IPS-20b (cell line): ENCODE data around the gene C1orf115.
"Not testable (repeated sequence)": the region's sequence is repeated elsewhere in the genome, so short reads cannot be mapped to it uniquely, and the experiment has no call there.

Experiments
- H3K27ac ChIP-seq: one replicate; pipeline ENCODE4 v1.5.1; 2013; ENCODE audit warnings: low read length
- H3K27me3 ChIP-seq: 2 replicates; pipeline ENCODE4 v1.6.1; 2013; ENCODE audit warnings: mild to moderate bottlenecking, low read length, inconsistent platforms; ENCODE audit not compliant: insufficient read depth
- H3K36me3 ChIP-seq: 2 replicates; pipeline ENCODE4 v1.6.1; 2013; ENCODE audit warnings: low read depth, mild to moderate bottlenecking, inconsistent platforms, low read length, moderate library complexity; ENCODE audit not compliant: insufficient read depth
- H3K4me1 ChIP-seq: 2 replicates; pipeline ENCODE4 v1.6.1; 2013; ENCODE audit warnings: mild to moderate bottlenecking, control low read depth, inconsistent platforms, low read length, moderate library complexity; ENCODE audit not compliant: insufficient read depth
- H3K4me3 ChIP-seq: 2 replicates; pipeline ENCODE4 v1.5.1; 2013; ENCODE audit warnings: mild to moderate bottlenecking, low read length, inconsistent platforms
- H3K9ac ChIP-seq: 2 replicates; pipeline ENCODE4 v1.6.1; 2013; ENCODE audit warnings: low read depth, mild to moderate bottlenecking, inconsistent platforms, low read length, moderate library complexity
- H3K9me3 ChIP-seq: 2 replicates; pipeline ENCODE4 v1.6.1; 2013; ENCODE audit warnings: mild to moderate bottlenecking, low read depth, low read length, inconsistent platforms; ENCODE audit not compliant: insufficient read depth

The C1orf115 gene

DNA sequence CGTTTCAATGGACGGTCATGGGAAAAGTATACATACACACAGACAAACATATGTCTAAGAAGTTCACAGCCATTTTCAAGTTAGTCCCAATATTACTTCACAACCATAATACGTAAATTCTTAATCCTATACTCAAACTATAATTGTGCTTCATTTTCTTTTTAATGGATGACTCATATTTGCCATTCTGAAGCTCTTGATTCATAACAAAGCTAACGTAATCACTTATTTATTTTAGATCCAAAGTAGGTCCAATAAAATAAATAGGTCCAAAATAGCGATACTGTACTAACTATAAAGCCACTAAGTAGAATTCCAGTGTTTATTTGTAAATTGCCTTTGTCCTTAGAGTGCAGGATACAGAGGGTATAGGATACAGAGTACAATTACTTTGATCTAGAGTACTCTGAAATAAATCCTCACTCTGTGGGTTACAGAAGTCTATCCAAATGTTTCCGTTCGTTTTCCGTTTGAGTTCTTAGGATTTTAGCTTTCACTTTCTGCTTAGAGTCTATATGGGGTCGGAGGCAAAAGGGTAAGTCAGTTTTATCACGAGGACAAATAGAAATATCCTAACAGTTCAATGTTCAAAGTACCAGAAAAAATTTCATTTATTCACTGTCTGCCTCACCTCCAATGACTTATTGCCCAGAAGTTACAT is 8.8 kb upstream of the C1orf115 start:
- H3K4me3 ChIP-seq: no peak overlapping the region
- H3K9ac ChIP-seq: no peak overlapping the region
- no peaks in the 10 kb centered on the region for H3K4me1 ChIP-seq

DNA sequence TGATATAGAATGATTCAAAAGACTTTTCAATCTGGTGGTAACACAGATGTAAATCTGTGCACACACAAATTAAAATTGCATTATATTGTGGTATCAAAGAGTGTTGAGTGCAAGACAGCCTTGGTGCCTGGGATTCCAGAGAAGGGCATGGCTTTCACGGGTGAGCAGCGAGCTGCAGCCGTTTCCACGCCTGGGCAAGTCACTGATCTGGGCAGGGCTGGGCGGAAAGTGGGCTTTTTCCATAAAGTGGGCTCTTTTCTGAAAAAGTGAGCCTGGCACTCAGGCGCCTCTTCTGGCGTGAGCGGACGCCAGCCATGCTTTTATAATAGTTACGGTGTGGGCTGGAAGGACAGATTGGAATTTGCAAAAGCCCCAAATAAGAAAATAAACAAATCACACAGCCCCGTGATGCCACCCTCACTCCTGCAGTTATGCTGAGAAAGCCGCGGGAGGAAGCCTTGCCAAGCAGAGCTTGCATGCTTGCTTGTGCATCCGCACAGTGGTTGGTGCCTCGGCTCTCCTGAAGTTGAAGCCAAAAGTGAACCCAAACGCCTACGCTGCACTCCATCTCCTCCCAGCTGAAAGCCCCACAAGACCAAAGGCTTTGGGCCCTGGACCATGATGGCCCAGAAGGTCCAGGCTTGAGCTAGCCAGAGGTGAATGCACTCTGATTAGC is 7.1 kb upstream of the C1orf115 start:
- Histone ChIP-seq H3K27ac (no peak overlapping the region), H3K9me3 (no peaks in the 10 kb centered on the region), H3K9ac (no peak overlapping the region), H3K4me3 (no peak overlapping the region), H3K4me1 (no peaks in the 10 kb centered on the region), H3K36me3 (no peaks in the 10 kb centered on the region), H3K27me3 (no peaks in the 10 kb centered on the region)

More for the DNA sequence above, 8.8 kb upstream of the C1orf115 start:
- Histone ChIP-seq H3K36me3 (no peaks in the 10 kb centered on the region), H3K27me3 (no peaks in the 10 kb centered on the region), H3K27ac (no peak overlapping the region), H3K9me3 (no peaks in the 10 kb centered on the region)

DNA sequence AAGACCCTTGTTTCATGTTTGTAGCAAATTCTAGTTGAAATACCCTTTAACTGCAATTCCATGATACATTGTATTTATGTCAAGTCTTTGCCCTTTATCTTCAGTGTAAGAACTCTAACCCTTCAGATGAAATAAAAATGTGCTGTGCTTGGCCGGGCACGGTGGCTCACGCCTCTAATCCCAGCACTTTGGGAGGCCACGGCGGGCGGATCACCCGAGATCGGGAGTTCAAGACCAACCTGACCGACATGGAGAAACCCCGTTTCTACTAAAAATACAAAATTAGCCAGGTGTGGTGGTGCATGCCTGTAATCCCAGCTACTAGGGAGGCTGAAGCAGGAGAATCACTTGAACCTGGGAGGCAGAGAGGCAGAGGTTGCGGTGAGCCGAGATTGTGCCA is 6.4 kb upstream of the C1orf115 start:
- not testable (repeated sequence) for H3K27me3 ChIP-seq, H3K9me3 ChIP-seq, H3K27ac ChIP-seq, H3K36me3 ChIP-seq, H3K4me1 ChIP-seq, H3K4me3 ChIP-seq, H3K9ac ChIP-seq

DNA sequence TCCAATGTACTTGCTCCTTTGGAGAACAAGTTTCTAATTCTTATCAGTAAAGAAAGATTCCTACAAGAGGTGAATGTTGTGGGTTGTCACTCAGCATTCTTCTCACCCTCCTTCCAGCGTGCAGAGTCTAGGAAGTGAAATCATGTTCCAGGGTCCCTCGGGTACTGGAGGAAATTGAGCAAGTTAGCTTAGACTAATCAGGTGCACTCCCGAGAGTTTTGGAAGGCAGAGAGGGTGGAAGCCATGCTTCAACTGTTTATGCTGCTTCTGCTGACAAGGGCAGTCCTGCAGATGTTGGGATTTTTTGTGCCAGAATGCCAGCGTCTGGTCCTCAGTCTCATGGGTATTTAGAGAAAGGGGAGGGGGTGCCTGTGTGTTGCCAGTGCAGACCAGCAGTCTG is 5.3 kb upstream of the C1orf115 start:
- H3K27ac ChIP-seq: no peak overlapping the region
- peaks cover 11% of the 10 kb centered on the region for H3K27me3 ChIP-seq
- H3K4me1 ChIP-seq: no peaks in the 10 kb centered on the region
- H3K36me3 ChIP-seq: no peaks in the 10 kb centered on the region
- H3K9ac ChIP-seq: no peak overlapping the region
- no peaks in the 10 kb centered on the region for H3K9me3 ChIP-seq
- H3K4me3 ChIP-seq: no peak overlapping the region

DNA sequence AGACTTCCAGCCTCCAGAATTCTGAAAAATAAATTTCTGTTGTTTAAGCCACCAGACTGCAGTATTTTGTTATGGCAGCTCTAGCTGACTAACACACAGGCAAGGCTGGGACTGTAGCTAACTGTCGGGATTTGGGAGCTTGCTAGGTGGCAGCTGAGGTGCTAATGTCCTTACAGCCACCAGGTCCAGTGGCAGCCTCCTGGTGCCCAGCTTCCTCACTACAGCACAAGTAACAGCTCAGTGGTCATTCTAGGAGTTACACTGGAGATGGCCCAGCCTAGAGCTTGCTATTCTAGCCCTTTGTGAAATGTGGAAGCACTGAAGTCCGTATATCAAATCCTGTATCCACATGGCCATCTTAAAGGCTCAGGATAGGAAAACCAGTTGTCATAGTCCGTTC is 4.3 kb upstream of the C1orf115 start:
- H3K27ac ChIP-seq: no peak overlapping the region
- no peaks in the 10 kb centered on the region for H3K9me3 ChIP-seq
- H3K36me3 ChIP-seq: no peaks in the 10 kb centered on the region
- H3K9ac ChIP-seq: no peak overlapping the region
- H3K4me1 ChIP-seq: no peaks in the 10 kb centered on the region
- H3K27me3 ChIP-seq: peaks cover 17% of the 10 kb centered on the region
- no peak overlapping the region for H3K4me3 ChIP-seq

DNA sequence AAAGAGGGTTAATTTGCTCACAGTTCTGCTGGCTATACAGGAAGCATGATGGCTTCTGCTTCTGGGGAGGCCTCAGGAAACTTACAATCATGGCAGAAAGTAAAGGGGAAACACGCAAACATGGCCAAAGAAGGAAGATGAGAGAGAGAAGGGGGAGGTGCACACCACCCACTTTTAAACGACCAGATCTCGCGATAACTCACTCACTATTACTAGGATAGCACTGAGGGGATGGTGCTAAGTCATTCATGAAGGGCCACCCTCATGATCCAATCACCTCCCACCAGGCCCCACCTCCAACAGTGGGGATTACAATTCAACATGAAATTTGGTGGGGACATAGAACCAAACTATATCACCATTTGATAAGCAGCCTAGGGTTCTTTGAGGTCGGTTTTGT is 2.4 kb upstream of the C1orf115 start:
- Histone ChIP-seq H3K9me3 (no peaks in the 10 kb centered on the region), H3K27ac (no peak overlapping the region), H3K9ac (no peak overlapping the region), H3K4me1 (peaks cover 4% of the 10 kb centered on the region; the same call in 1 of the 2 replicates), H3K36me3 (no peaks in the 10 kb centered on the region), H3K27me3 (peaks cover 36% of the 10 kb centered on the region), H3K4me3 (no peak overlapping the region)

DNA sequence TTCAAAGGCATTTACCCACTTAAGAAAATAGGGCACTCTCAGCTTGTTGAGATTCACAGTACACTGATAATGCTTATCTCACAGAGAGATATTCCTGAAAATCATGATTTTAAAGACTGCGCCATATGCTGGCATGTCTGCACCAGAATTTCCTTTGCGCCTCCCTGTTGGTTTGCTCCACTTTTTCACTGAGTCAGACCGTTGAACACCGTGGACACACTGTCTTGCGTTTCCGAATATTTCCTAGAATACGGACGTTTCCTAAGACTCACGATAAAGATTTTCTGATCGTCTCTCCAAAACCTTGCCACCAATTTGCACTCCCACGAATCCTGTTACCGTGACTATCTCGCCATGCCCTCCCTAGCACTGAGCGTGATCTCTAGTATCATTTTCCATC is 497 bp upstream of the C1orf115 start:
- peaks cover 44% of the 10 kb centered on the region for H3K27me3 ChIP-seq
- H3K9ac ChIP-seq: no peak overlapping the region
- no peaks in the 10 kb centered on the region for H3K36me3 ChIP-seq
- H3K27ac ChIP-seq: no peak overlapping the region
- H3K9me3 ChIP-seq: no peaks in the 10 kb centered on the region
- peak overlapping the region; percentile 69 for H3K4me3 ChIP-seq
- peaks cover 4% of the 10 kb centered on the region; the same call in 1 of the 2 replicates for H3K4me1 ChIP-seq

DNA sequence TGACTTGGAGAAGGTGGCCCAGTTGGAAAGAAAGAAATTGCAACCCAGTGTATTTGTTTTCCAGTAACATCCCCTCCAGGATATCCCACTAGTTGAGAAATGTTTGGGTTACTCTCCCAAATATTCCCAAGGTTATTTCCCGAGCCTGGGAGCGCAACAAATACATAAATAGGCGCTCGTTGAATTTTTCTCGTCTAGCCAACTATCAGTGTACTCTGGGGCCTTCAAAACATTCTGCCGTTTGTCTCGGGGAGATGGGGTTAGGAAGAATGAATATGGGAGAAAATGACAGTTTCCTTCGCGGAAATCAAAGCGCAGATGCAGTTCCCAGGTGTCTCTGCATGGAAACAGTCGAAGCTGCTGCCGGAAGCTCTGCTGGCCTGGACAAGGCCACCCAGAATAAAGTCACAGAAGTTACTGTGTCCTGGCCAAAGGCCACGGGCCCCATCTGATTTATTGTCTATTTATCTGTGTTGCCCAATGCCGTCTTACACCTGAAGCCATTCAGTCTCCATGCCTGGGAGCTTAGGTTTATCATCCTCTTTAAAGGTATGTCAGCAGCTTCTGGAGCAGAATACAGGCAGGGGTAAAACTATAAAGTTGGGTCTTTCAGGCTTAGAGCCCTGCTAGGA is 1.0 kb downstream of the C1orf115 start:
- peak overlapping the region; percentile 69 for H3K4me3 ChIP-seq

DNA sequence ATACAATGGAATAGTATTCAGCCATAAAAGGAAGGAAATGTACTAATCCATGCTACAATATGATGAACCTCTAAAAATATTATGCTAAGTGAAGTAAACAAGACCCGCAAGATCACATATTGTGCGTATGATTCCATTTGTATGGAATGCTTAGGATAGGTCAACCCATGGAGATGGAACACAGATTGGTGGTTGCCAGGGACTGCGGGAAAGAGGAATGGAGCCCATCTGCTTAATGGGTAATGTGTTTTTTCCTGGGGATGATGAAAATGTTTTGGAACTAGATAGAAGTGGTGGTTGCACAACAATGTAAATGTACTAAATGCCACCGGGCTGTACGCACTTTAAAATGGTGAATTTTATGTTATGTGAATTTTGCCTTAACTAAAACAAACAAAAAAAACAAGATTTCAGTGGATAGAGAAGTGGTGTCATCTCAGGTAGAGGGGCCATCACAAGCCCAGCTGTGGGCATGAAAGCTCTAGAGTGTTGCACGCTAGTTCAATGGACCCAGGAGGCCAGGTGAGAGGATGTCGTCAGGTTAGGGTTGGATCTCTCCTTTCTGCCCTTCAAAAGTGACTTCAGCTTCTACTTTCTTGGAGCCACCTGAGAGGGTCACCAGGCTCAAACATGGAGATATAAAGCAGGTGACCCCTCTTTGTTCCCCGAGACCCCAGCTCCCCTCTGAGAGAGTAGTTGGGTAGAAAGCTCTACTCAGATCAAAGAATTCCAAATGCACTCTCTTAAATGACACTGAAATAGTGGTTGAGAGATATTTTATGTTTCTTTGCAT is 2.5 kb downstream of the C1orf115 start:
- Histone ChIP-seq H3K4me1 (peaks cover 4% of the 10 kb centered on the region; the same call in 1 of the 2 replicates), H3K9ac (no peak overlapping the region), H3K4me3 (no peak overlapping the region), H3K9me3 (no peaks in the 10 kb centered on the region), H3K27me3 (peaks cover 44% of the 10 kb centered on the region), H3K27ac (no peak overlapping the region), H3K36me3 (no peaks in the 10 kb centered on the region; the same call in 1 of the 2 replicates)

More for the DNA sequence above, 1.0 kb downstream of the C1orf115 start:
- H3K36me3 ChIP-seq: no peaks in the 10 kb centered on the region
- H3K27ac ChIP-seq: no peak overlapping the region
- H3K9me3 ChIP-seq: no peaks in the 10 kb centered on the region
- H3K4me1 ChIP-seq: peaks cover 4% of the 10 kb centered on the region; the same call in 1 of the 2 replicates
- H3K27me3 ChIP-seq: peaks cover 44% of the 10 kb centered on the region
- peak overlapping the region; percentile 57; the same call in 1 of the 2 replicates for H3K9ac ChIP-seq

DNA sequence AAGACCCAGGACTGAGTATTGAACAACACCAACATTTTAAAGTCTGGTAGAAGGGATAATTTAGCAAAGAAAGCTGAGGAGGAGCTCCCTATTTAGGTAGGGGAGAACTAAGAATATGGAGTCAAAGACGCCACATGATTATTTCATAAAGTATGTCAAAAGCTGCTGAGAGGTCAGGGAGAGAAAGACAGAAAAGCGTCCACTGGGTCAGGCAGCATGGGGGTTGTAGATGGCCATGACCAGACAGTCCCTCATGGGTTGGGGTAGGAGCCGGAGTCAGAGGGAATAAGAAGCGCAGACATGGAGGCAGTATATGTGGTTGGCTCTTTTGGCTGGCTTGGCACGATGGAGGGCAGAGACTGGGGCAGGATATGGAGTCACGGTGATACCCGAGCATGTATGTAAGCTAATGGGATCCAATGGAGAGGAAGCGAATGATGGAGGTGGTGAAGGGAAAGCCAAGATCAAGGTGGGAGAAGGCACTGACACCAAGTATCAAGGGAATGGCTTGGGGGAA is 4.8 kb downstream of the C1orf115 start:
- Histone ChIP-seq H3K9ac (no peak overlapping the region), H3K36me3 (no peaks in the 10 kb centered on the region; the same call in 1 of the 2 replicates), H3K9me3 (no peaks in the 10 kb centered on the region), H3K4me3 (no peak overlapping the region), H3K4me1 (peaks cover 4% of the 10 kb centered on the region; the same call in 1 of the 2 replicates), H3K27ac (no peak overlapping the region), H3K27me3 (peaks cover 32% of the 10 kb centered on the region)

DNA sequence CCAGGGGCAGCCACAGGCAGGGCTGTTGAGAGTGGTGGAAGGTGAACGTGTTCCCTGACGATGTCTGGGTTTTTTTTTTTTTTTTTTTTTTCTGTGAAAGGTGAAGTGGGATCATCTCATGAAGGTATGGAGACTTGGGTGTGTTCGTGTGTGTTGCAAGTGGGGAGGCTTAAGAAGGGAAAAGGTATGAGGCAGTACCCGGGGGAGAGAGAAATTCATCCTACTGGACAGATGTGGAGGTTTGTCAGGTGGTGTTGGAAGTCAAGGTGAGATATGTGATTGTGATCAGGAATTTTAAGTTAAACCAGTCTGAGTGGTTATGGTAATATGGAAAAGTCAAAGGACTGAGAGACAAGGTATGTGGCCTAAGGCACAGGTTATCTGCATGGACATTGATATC is 5.3 kb downstream of the C1orf115 start:
- Histone ChIP-seq H3K27me3 (peaks cover 32% of the 10 kb centered on the region), H3K27ac (no peak overlapping the region), H3K4me1 (peaks cover 4% of the 10 kb centered on the region), H3K9me3 (no peaks in the 10 kb centered on the region), H3K9ac (no peak overlapping the region), H3K4me3 (no peak overlapping the region), H3K36me3 (no peaks in the 10 kb centered on the region; the same call in 1 of the 2 replicates)
